ENCODE data around the gene C1orf94.

DNA sequence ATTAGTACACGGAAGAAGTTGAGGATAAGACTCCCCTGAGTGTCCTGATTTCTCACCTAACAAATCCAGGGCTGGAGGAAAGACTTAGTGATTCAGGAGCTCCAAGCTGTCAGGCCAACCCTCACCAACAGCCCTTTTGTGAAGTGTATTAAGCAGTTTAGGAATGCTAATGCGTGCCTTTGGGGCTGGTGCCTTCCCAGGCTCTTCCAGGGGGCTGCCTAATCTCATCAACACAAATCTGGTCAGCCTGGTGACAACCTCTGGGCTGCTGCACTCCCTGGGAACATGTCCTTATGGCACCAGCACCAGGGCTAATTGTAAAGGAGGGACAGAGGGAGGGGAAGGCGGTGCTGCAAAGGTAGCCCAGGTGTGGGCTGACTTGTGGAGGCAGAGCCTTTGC, 27.2 kb upstream of the C1orf94 start:
- TF ChIP-seq CTCF (IDR thresholded peaks at IDR 0.05; ENCODE audit: control extremely low read depth in 1 of 3, insufficient read depth in 1 of 3, low read depth in 1 of 3, low read length in 3 of 3), result no peak
- TF ChIP-seq YY1 (IDR thresholded peaks at IDR 0.05; ENCODE audit: low read depth, low read length), result no peak
- no peak for TF ChIP-seq TEAD4 (IDR thresholded peaks at IDR 0.05; ENCODE audit: low read depth, low read length)
- TF ChIP-seq KDM5A (IDR thresholded peaks at IDR 0.05; ENCODE audit: low read length), result no peak
- no peak for TF ChIP-seq POLR2A (IDR thresholded peaks at IDR 0.05; ENCODE audit: control extremely low read depth in 1 of 2, low read depth in 2 of 2, low read length in 2 of 2)
- no peak for TF ChIP-seq EZH2 (IDR thresholded peaks at IDR 0.05; ENCODE audit: low read depth, low read length, severe bottlenecking)

Data from H1 (cell line).